Activated CD4-positive, alpha-beta memory T cell treated with anti-CD3 and anti-CD28 coated beads, Interleukin-2, amount 10 ng/mL, durations not matched to agents 7 days and 5 days (primary cell): ENCODE results near the gene ECE1. TPM values are rescaled to one million over a fixed set of nuclear protein-coding genes. Genes with fewer than 3 reads are reported as not detected.
"Not testable (repeated sequence)": the region's sequence is repeated elsewhere in the genome, so short reads cannot be mapped to it uniquely, and the experiment has no call there.

Source experiments
- CTCF ChIA-PET: fragments of 350-600 bp; sonication (Branson Sonifier 250); formaldehyde crosslinking; loops from one replicate; lab custom pipeline; 2021; ENCODE audit warnings: antibody characterized with exemption, inconsistent platforms; lab: Charles Lee
- POLR2A ChIA-PET: fragments of 350-600 bp; sonication (Branson Sonifier 250); formaldehyde crosslinking; loops from one replicate; lab custom pipeline; 2021; ENCODE audit warnings: antibody characterized with exemption; lab: Charles Lee
- DNase-seq: peaks from one replicate; pipeline ENCODE4 v3.0.0-alpha.2; 2020
- H3K27ac Mint-ChIP-seq: one replicate; pipeline ENCODE4 v1.8.0; 2021; ENCODE audit warnings: mild to moderate bottlenecking, mixed read lengths
- H3K27me3 Mint-ChIP-seq: one replicate; pipeline ENCODE4 v1.8.0; 2021; ENCODE audit warnings: mixed read lengths
- H3K36me3 Mint-ChIP-seq: one replicate; pipeline ENCODE4 v1.8.0; 2021; ENCODE audit warnings: low read depth, mixed read lengths
- H3K4me1 Mint-ChIP-seq: one replicate; pipeline ENCODE4 v1.8.0; 2021; ENCODE audit warnings: mixed read lengths
- H3K4me3 Mint-ChIP-seq: one replicate; pipeline ENCODE4 v1.8.0; 2021; ENCODE audit warnings: mild to moderate bottlenecking, mixed read lengths
- H3K9me3 Mint-ChIP-seq: one replicate; pipeline ENCODE4 v1.8.0; 2021; ENCODE audit warnings: mixed read lengths
- total RNA-seq, 2 experiments: library from RNA; stranded (reverse); gene quantifications; one replicate each; pipeline ENCODE4 v1.2.3, GENCODE V29; 2021

Gene ECE1
- total RNA-seq, 2 experiments from 2014 or later, result 85.3 to 87.9 TPM

- no peak overlapping the region for H3K4me3 Mint-ChIP-seq
- H3K4me1 Mint-ChIP-seq, result peaks cover 12% of the 10 kb centered on the region
- ChIA-PET CTCF (interaction anchor here (0.9 to 1.6 kb wide), 2 partner anchors 192 to 493 kb away, joined by 3 to 8 read pairs; no protein-coding TSS in a partner anchor), POLR2A (interaction anchor here (0.9 kb wide), 1 partner anchor 11 kb away, joined by 5 read pairs; no protein-coding TSS in a partner anchor)
- no peak for DNase-seq
- H3K36me3 Mint-ChIP-seq, result no peaks in the 10 kb centered on the region
- no peaks in the 10 kb centered on the region for H3K9me3 Mint-ChIP-seq
- H3K27ac Mint-ChIP-seq, result no peak overlapping the region
- H3K27me3 Mint-ChIP-seq, result peaks cover 24% of the 10 kb centered on the region
Measured at GRCh38 chr1:21189906-21190500, 100.3 kb downstream of the ECE1 start.

GRCh38 chr1:21189421-21189820, 100.8 kb downstream of the ECE1 start:
- no peak for DNase-seq
- Mint-ChIP-seq H3K27me3 (peaks cover 24% of the 10 kb centered on the region), H3K27ac (no peak overlapping the region), H3K4me1 (peaks cover 12% of the 10 kb centered on the region), H3K4me3 (no peak overlapping the region), H3K9me3 (no peaks in the 10 kb centered on the region), H3K36me3 (no peaks in the 10 kb centered on the region)
- POLR2A ChIA-PET, result no interaction called here
- CTCF ChIA-PET, result interaction anchor here (0.9 kb wide), 1 partner anchor 493 kb away, joined by 3 read pairs; no protein-coding TSS in a partner anchor

GRCh38 chr1:21188235-21188634, 102.0 kb downstream of the ECE1 start:
- POLR2A ChIA-PET, result no interaction called here
- CTCF ChIA-PET, result interaction anchor here (1.3 to 1.6 kb wide), 2 partner anchors 29 to 492 kb away, joined by 3 to 8 read pairs; no protein-coding TSS in a partner anchor
- H3K27ac Mint-ChIP-seq, result no peak overlapping the region

GRCh38 chr1:21185221-21185731, 105.0 kb downstream of the ECE1 start:
- no peaks in the 10 kb centered on the region for H3K36me3 Mint-ChIP-seq
- peaks cover 5% of the 10 kb centered on the region for H3K4me1 Mint-ChIP-seq
- H3K4me3 Mint-ChIP-seq, result no peak overlapping the region
- no peak for DNase-seq
- no peaks in the 10 kb centered on the region for H3K9me3 Mint-ChIP-seq
- no peak overlapping the region for H3K27ac Mint-ChIP-seq
- peaks cover 13% of the 10 kb centered on the region for H3K27me3 Mint-ChIP-seq
- ChIA-PET CTCF (interaction anchor here (3.4 kb wide), 1 partner anchor 10 kb away, joined by 22 read pairs; no protein-coding TSS in a partner anchor), POLR2A (no interaction called here)

More at GRCh38 chr1:21188235-21188634, 102.0 kb downstream of the ECE1 start:
- no peak overlapping the region for H3K4me3 Mint-ChIP-seq
- DNase-seq, result no peak
- H3K9me3 Mint-ChIP-seq, result no peaks in the 10 kb centered on the region
- H3K27me3 Mint-ChIP-seq, result peaks cover 20% of the 10 kb centered on the region
- no peaks in the 10 kb centered on the region for H3K36me3 Mint-ChIP-seq
- H3K4me1 Mint-ChIP-seq, result peaks cover 13% of the 10 kb centered on the region

- Mint-ChIP-seq H3K9me3 (no peaks in the 10 kb centered on the region), H3K27ac (no peak overlapping the region), H3K4me3 (no peak overlapping the region), H3K36me3 (no peaks in the 10 kb centered on the region), H3K27me3 (peaks cover 9% of the 10 kb centered on the region), H3K4me1 (peaks cover 2% of the 10 kb centered on the region)
- ChIA-PET POLR2A (interaction anchor here (0.7 kb wide), 1 partner anchor 162 kb away, joined by 3 read pairs; no protein-coding TSS in a partner anchor), CTCF (interaction anchor here (3.4 kb wide), 1 partner anchor 11 kb away, joined by 22 read pairs; no protein-coding TSS in a partner anchor)
- DNase-seq, result no peak
Measured at GRCh38 chr1:21184276-21184675, 106.0 kb downstream of the ECE1 start.

- POLR2A ChIA-PET, result no interaction called here
- no peak overlapping the region for H3K4me3 Mint-ChIP-seq
- peaks cover 6% of the 10 kb centered on the region for H3K4me1 Mint-ChIP-seq
Measured at GRCh38 chr1:21182181-21182731, 108.0 kb downstream of the ECE1 start.

GRCh38 chr1:21178271-21178670, 112.0 kb downstream of the ECE1 start:
- POLR2A ChIA-PET, H3K9me3 Mint-ChIP-seq, DNase-seq, H3K27me3 Mint-ChIP-seq, H3K27ac Mint-ChIP-seq: not testable (repeated sequence)
- Mint-ChIP-seq H3K4me3 (peak overlapping the region; percentile 17), H3K4me1 (peaks cover 27% of the 10 kb centered on the region), H3K36me3 (peaks cover 18% of the 10 kb centered on the region)
- CTCF ChIA-PET, result interaction anchor here (1.0 to 1.6 kb wide), 2 partner anchors 14 to 17 kb away, joined by 5 read pairs; no protein-coding TSS in a partner anchor

More at GRCh38 chr1:21182181-21182731, 108.0 kb downstream of the ECE1 start:
- Mint-ChIP-seq H3K27me3 (peaks cover 11% of the 10 kb centered on the region), H3K27ac (no peak overlapping the region), H3K36me3 (no peaks in the 10 kb centered on the region), H3K9me3 (no peaks in the 10 kb centered on the region)
- no peak for DNase-seq
- CTCF ChIA-PET, result no interaction called here

- peak within 1 kb of the TSS; percentile 87 for H3K4me3 Mint-ChIP-seq
- peak within 1 kb of the TSS; percentile 82 for H3K27ac Mint-ChIP-seq
- H3K36me3 Mint-ChIP-seq, result peaks cover 22% of the 10 kb centered on the region
- CTCF ChIA-PET, result no interaction called here
- POLR2A ChIA-PET, result no interaction called here
- H3K27me3 Mint-ChIP-seq, result peaks cover 10% of the 10 kb centered on the region
- H3K9me3 Mint-ChIP-seq, result no peaks in the 10 kb centered on the region
- DNase-seq, result peak; percentile 99
- H3K4me1 Mint-ChIP-seq, result peaks cover 31% of the 10 kb centered on the region
Measured at GRCh38 chr1:21176586-21177555, 113.4 kb downstream of the ECE1 start, which contains the start of gene EIF4G3. Gene EIF4G3, minus strand, starts transcription at chr1:21176897. Its CDS starts 174,155 bp downstream, at chr1:21002742.

GRCh38 chr1:21175670-21176581, 114.3 kb downstream of the ECE1 start:
- Mint-ChIP-seq H3K27me3 (peaks cover 5% of the 10 kb centered on the region), H3K27ac (peak overlapping the region; percentile 82), H3K9me3 (no peaks in the 10 kb centered on the region), H3K36me3 (peaks cover 31% of the 10 kb centered on the region), H3K4me1 (peaks cover 38% of the 10 kb centered on the region), H3K4me3 (peak overlapping the region; percentile 87)
- ChIA-PET CTCF (interaction anchor here (1.0 to 1.7 kb wide), 2 partner anchors 19 to 479 kb away, joined by 5 to 6 read pairs; no protein-coding TSS in a partner anchor), POLR2A (interaction anchor here (1.0 to 2.2 kb wide), 4 partner anchors 17 to 390 kb away, joined by 3 to 8 read pairs (median 4); no protein-coding TSS in a partner anchor)
- DNase-seq, result peak; percentile 42

GRCh38 chr1:21175324-21175669, 115.0 kb downstream of the ECE1 start:
- H3K27ac Mint-ChIP-seq, result peak overlapping the region; percentile 82
- CTCF ChIA-PET, result interaction anchor here (1.0 to 1.7 kb wide), 2 partner anchors 20 to 479 kb away, joined by 5 to 6 read pairs; no protein-coding TSS in a partner anchor
- H3K4me1 Mint-ChIP-seq, result peaks cover 38% of the 10 kb centered on the region
- H3K4me3 Mint-ChIP-seq, result peak overlapping the region; percentile 87
- DNase-seq, result peak; percentile 41
- POLR2A ChIA-PET, result interaction anchor here (1.0 to 2.2 kb wide), 4 partner anchors 17 to 389 kb away, joined by 3 to 8 read pairs (median 4); no protein-coding TSS in a partner anchor
- peaks cover 4% of the 10 kb centered on the region for H3K27me3 Mint-ChIP-seq
- peaks cover 34% of the 10 kb centered on the region for H3K36me3 Mint-ChIP-seq
- no peaks in the 10 kb centered on the region for H3K9me3 Mint-ChIP-seq

GRCh38 chr1:21174654-21175323, 115.5 kb downstream of the ECE1 start:
- Mint-ChIP-seq H3K27me3 (peaks cover 4% of the 10 kb centered on the region), H3K36me3 (peaks cover 36% of the 10 kb centered on the region), H3K9me3 (no peaks in the 10 kb centered on the region), H3K4me1 (peaks cover 38% of the 10 kb centered on the region), H3K27ac (peak overlapping the region; percentile 82), H3K4me3 (peak overlapping the region; percentile 87)
- POLR2A ChIA-PET, result interaction anchor here (1.0 to 2.2 kb wide), 5 partner anchors 16 to 389 kb away, joined by 3 to 8 read pairs (median 3); no protein-coding TSS in a partner anchor
- DNase-seq, result no peak
- CTCF ChIA-PET, result interaction anchor here (1.0 to 1.7 kb wide), 2 partner anchors 20 to 478 kb away, joined by 5 to 6 read pairs; no protein-coding TSS in a partner anchor
